ENCODE results near the gene TEX11. TPM values are rescaled to one million over a fixed set of nuclear protein-coding genes. Genes with fewer than 3 reads are reported as not detected.

TEX11 gene
- total and polyA plus RNA-seq, 2 experiments from 2014 or later = 0.60 to 1.0 TPM

- no peak for TF ChIP-seq ETS1 (IDR thresholded peaks at IDR 0.05)
- TF ChIP-seq NANOG (IDR thresholded peaks at IDR 0.05; ENCODE audit: borderline replicate concordance) = no peak
- TF ChIP-seq CTCF (conservative IDR thresholded peaks at IDR 0.05; ENCODE audit: low read depth in 2 of 2) = no peak
Observed at GRCh38 chrX:70480660-70481018, 427.9 kb downstream of the TEX11 start (continued).

- Mint-ChIP-seq H3K4me3 (peak overlapping the region; percentile 25; the same call in 1 of the 3 replicates), H3K27ac (peak overlapping the region; percentile 77; the same call in 1 of the 2 replicates), H3K4me1 (peaks cover 82% of the 10 kb centered on the region), H3K36me3 (ENCODE audit: low read depth) (peaks cover 35% of the 10 kb centered on the region), H3K27me3 (ENCODE audit: insufficient read depth, low read depth, poor library complexity) (peaks cover 11% of the 10 kb centered on the region), H3K9me3 (no peaks in the 10 kb centered on the region)
- Histone ChIP-seq H3K27ac (ENCODE audit: low read depth) (no peak overlapping the region), H3K9me2 (ENCODE audit: insufficient read depth) (no peaks in the 10 kb centered on the region), H3K4me1 (ENCODE audit: insufficient read depth) (peaks cover 57% of the 10 kb centered on the region), H3K27me3 (ENCODE audit: insufficient read depth) (no peaks in the 10 kb centered on the region), H3K4me2 (peak overlapping the region; percentile 70), H4K20me1 (replicated peaks; ENCODE audit: insufficient read depth) (peaks cover 12% of the 10 kb centered on the region), H3K4me3 (0 out of 2 replicates have a peak overlapping the region, but pooled peaks have one; percentile 26), H2AFZ (no peak overlapping the region), H3K79me2 (replicated peaks; ENCODE audit: insufficient read depth) (peaks cover 71% of the 10 kb centered on the region), H3F3A (replicated peaks; ENCODE audit: low read depth) (no peaks in the 10 kb centered on the region; the same call in 1 of the 2 replicates), H3K36me3 (ENCODE audit: insufficient read depth) (0 out of 2 replicates have a peak, but pooled peaks cover 7% of the 10 kb centered on the region)
- TF ChIP-seq EZH2 (IDR thresholded peaks at IDR 0.05; ENCODE audit: low read depth, unreplicated experiment) (no peak), ZNF462 (CRISPR knock-in tag; IDR thresholded peaks at IDR 0.05) (no peak), ZNF331 (CRISPR knock-in tag; IDR thresholded peaks at IDR 0.05; ENCODE audit: low read depth) (no peak)
- DNase-seq (ENCODE audit: low spot score) (peak; percentile 36), ATAC-seq (peak; percentile 17; the same call in 2 of the 3 replicates)
Observed at GRCh38 chrX:70479922-70480659, 428.4 kb downstream of the TEX11 start.
